Measurements from ENCODE around the gene ATN1. TPM values are rescaled to one million over a fixed set of nuclear protein-coding genes. Genes with fewer than 3 reads are reported as not detected.

ATN1 gene
- polyA plus RNA-seq, 3 donors, result 0.40 to 10.6 TPM; not detected in 1

DNA sequence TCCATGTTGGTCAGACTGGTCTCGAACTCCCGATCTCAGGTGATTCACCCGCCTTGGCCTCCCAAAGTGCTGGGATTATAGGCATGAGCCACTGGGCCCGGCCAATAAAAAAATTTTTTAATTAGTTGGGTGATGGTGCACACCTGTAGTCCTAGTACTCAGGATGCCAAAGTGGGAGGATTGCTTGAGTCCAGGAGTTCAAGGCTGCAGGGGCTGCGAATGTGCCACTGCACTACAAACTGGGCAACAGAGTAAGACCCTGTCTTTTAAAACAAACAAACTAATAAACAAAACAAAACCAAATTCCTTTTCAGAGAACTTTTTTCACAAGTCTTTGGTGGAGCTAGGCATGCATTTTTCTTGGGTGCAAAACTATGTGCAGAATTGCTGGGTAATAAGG is 44.5 kb upstream of the ATN1 start:
- H3K4me3 Mint-ChIP-seq, result no peak overlapping the region
- 98% methylated on average over 4 of the region's 5 CpGs for WGBS (ENCODE audit: insufficient coverage)
- H3K4me2 ChIP-seq (replicated peaks; ENCODE audit: extremely low read depth, low read length, poor library complexity, severe bottlenecking), result no peak overlapping the region
- peaks cover 13 to 33% of the 10 kb centered on the region in 2 donors for H3K36me3 ChIP-seq (replicated peaks in 1 of 2; ENCODE audit: control insufficient read depth in 1 of 2, insufficient read depth in 2 of 2, low read length in 2 of 2)
- no peak overlapping the region for H3K27ac Mint-ChIP-seq
- intact Hi-C loops (cut with micrococcal nuclease), result no loop called here
- peaks cover 24% of the 10 kb centered on the region for H3K4me1 Mint-ChIP-seq
- no peaks in the 10 kb centered on the region for H3K27me3 ChIP-seq (ENCODE audit: control insufficient read depth in 2 of 2, insufficient read depth in 2 of 2, low read length in 2 of 2)
- H3K79me2 ChIP-seq (ENCODE audit: insufficient read depth, low read length), result peaks cover 2% of the 10 kb centered on the region
- no peak overlapping the region for H3K4me3 ChIP-seq (replicated peaks in 1 of 3; ENCODE audit: low read depth in 2 of 3, low read length in 3 of 3)
- peaks cover 28 to 31% of the 10 kb centered on the region in 2 donors for H3K36me3 Mint-ChIP-seq
- H3K9me3 ChIP-seq (replicated peaks in 1 of 2; ENCODE audit: control insufficient read depth in 1 of 2, insufficient read depth in 1 of 2, low read length in 2 of 2), result no peaks in the 10 kb centered on the region
- H3K27me3 Mint-ChIP-seq (ENCODE audit: low read depth in 3 of 3), result peaks cover 0 to 1% (median 0%) of the 10 kb centered on the region in 3 donors
- no peak for DNase-seq
- no peak overlapping the region for H3K9ac ChIP-seq (ENCODE audit: insufficient read depth, low read length, poor library complexity, severe bottlenecking)
- H2AFZ ChIP-seq (ENCODE audit: insufficient read depth, low read depth, low read length, poor library complexity, severe bottlenecking), result no peak overlapping the region
- TF ChIP-seq CTCF (IDR thresholded peaks at IDR 0.05), result no peak
- H3K27ac ChIP-seq (ENCODE audit: low read depth in 1 of 2, low read length in 2 of 2), result no peak overlapping the region
- H3K4me1 ChIP-seq (ENCODE audit: control insufficient read depth in 1 of 2, insufficient read depth in 2 of 2, low read length in 2 of 2), result peaks cover 27 to 31% of the 10 kb centered on the region in 2 donors
- H3K9me3 Mint-ChIP-seq, result no peaks in the 10 kb centered on the region
- H4K20me1 ChIP-seq (ENCODE audit: insufficient read depth, low read length), result no peaks in the 10 kb centered on the region

DNA sequence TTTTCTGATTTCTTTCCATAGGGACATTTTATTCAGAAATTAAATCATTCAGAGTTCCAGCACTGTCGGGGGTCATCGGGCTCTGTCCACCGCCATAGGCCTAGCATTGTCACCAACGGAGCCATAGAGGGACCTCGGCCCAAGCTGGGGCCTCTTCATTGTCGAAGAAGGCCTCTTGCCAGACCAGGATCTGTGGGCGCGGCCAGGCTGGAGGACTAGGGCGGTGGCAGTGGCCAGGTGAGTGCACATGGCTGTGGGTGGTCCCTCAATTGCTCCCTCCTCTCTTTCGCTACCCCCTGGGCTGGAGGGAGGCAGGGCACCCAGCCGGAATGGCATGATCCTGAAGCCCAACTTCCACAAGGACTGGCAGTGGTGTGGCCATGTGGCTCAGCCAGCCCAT is 44.1 kb upstream of the ATN1 start:
- Mint-ChIP-seq H3K36me3 (peaks cover 28 to 31% of the 10 kb centered on the region in 2 donors), H3K4me3 (no peak overlapping the region), H3K4me1 (peaks cover 28% of the 10 kb centered on the region), H3K27me3 (ENCODE audit: low read depth in 3 of 3) (peaks cover 0 to 1% (median 0%) of the 10 kb centered on the region in 3 donors), H3K27ac (peak overlapping the region in 2 of 7 donors; percentile 54 to 70), H3K9me3 (no peaks in the 10 kb centered on the region)
- Histone ChIP-seq H3K9ac (ENCODE audit: insufficient read depth, low read length, poor library complexity, severe bottlenecking) (no peak overlapping the region), H3K36me3 (replicated peaks in 1 of 2; ENCODE audit: control insufficient read depth in 1 of 2, insufficient read depth in 2 of 2, low read length in 2 of 2) (peaks cover 13 to 33% of the 10 kb centered on the region in 2 donors), H3K4me3 (replicated peaks in 1 of 3; ENCODE audit: low read depth in 2 of 3, low read length in 3 of 3) (no peak overlapping the region), H3K4me2 (replicated peaks; ENCODE audit: extremely low read depth, low read length, poor library complexity, severe bottlenecking) (no peak overlapping the region), H2AFZ (ENCODE audit: insufficient read depth, low read depth, low read length, poor library complexity, severe bottlenecking) (no peak overlapping the region), H3K27ac (ENCODE audit: low read depth in 1 of 2, low read length in 2 of 2) (no peak overlapping the region), H3K9me3 (replicated peaks in 1 of 2; ENCODE audit: control insufficient read depth in 1 of 2, insufficient read depth in 1 of 2, low read length in 2 of 2) (no peaks in the 10 kb centered on the region), H3K79me2 (ENCODE audit: insufficient read depth, low read length) (peaks cover 4% of the 10 kb centered on the region), H3K27me3 (ENCODE audit: control insufficient read depth in 2 of 2, insufficient read depth in 2 of 2, low read length in 2 of 2) (no peaks in the 10 kb centered on the region), H4K20me1 (ENCODE audit: insufficient read depth, low read length) (no peaks in the 10 kb centered on the region), H3K4me1 (ENCODE audit: control insufficient read depth in 1 of 2, insufficient read depth in 2 of 2, low read length in 2 of 2) (peaks cover 28 to 33% of the 10 kb centered on the region in 2 donors)
- over 99% methylated on average over 11 of the region's 11 CpGs for WGBS (ENCODE audit: insufficient coverage)
- intact Hi-C loops (cut with micrococcal nuclease), result no loop called here
- TF ChIP-seq CTCF (IDR thresholded peaks at IDR 0.05), result no peak
- DNase-seq, result no peak
